B cell (primary cell): ENCODE measurements around the gene ERC2. TPM values are rescaled to one million over a fixed set of nuclear protein-coding genes. Genes with fewer than 3 reads are reported as not detected.

Source experiments
- ATAC-seq: fragments of 200-7000 bp; cut with Tn5 transposase; one replicate; pipeline ENCODE4 v1.10.0; 2021; ENCODE audit warnings: low read depth, mild to moderate bottlenecking, moderate number of reproducible peaks, moderate library complexity
- CTCF ChIA-PET: fragments of 350-600 bp; sonication (Branson Sonifier 250); formaldehyde crosslinking; loops from one replicate; lab custom pipeline; 2021; ENCODE audit warnings: antibody characterized with exemption, inconsistent platforms; lab: Charles Lee
- POLR2A ChIA-PET: fragments of 350-600 bp; sonication (Branson Sonifier 250); formaldehyde crosslinking; loops from one replicate; lab custom pipeline; 2021; ENCODE audit warnings: antibody characterized with exemption; lab: Charles Lee
- DNase-seq: peaks from one replicate; pipeline ENCODE4 v3.0.0; 2013
- H2AFZ ChIP-seq: 2 replicates; pipeline ENCODE4 v1.6.1; 2012; ENCODE audit warnings: mild to moderate bottlenecking, low read depth, low read length; ENCODE audit not compliant: insufficient read depth, poor library complexity, severe bottlenecking
- H3K27ac ChIP-seq, 2 donors: 1 replicate in 1 of 2; 2 replicates in 1 of 2; pipeline ENCODE4 v1.5.1; 2012 to 2013; ENCODE audit warnings: low read length in 2 of 2, mild to moderate bottlenecking in 2 of 2, moderate library complexity in 1 of 2
- H3K27me3 ChIP-seq, 4 experiments: fragments of 200-600 bp in 1 of 4; sonication (generic) in 1 of 4; replicated peaks in 1 of 4; 1 replicate in 2 of 4; 2 replicates in 2 of 4; pipeline versions ENCODE4 v1.6.1 to v1.7.0; 2013 to 2016; ENCODE audit warnings: low read length in 3 of 4, mild to moderate bottlenecking in 2 of 4, mixed read lengths in 1 of 4, moderate library complexity in 1 of 4; ENCODE audit not compliant: insufficient read depth in 4 of 4, control insufficient read depth in 3 of 4; ENCODE audit errors: control extremely low read depth in 1 of 4
- H3K36me3 ChIP-seq, 2 experiments: replicated peaks in 1 of 2; 1 replicate in 1 of 2; 2 replicates in 1 of 2; pipeline versions ENCODE4 v1.6.1 to v1.7.1; 2013; ENCODE audit warnings: low read length in 1 of 2; ENCODE audit not compliant: insufficient read depth in 2 of 2, control insufficient read depth in 1 of 2; ENCODE audit errors: control extremely low read depth in 1 of 2, extremely low read depth in 1 of 2
- H3K4me1 ChIP-seq, 2 donors: fragments of 200-600 bp in 1 of 2; sonication (generic) in 1 of 2; 1 replicate in 1 of 2; 2 replicates in 1 of 2; pipeline versions ENCODE4 v1.5.1 to v1.6.1; 2013 to 2017; ENCODE audit warnings: low read length in 2 of 2; ENCODE audit not compliant: control insufficient read depth in 2 of 2, insufficient read depth in 2 of 2
- H3K4me2 ChIP-seq: replicated peaks from 2 replicates; pipeline ENCODE3; 2012; ENCODE audit warnings: mild to moderate bottlenecking, low read depth, low read length; ENCODE audit not compliant: poor library complexity, severe bottlenecking
- H3K4me3 ChIP-seq, 5 experiments: fragments of 200-600 bp in 1 of 5; sonication (generic) in 1 of 5; 1 replicate in 3 of 5; 2 replicates in 2 of 5; pipeline versions ENCODE4 v1.5.1 to v1.7.0; 2011 to 2016; ENCODE audit warnings: low read length in 4 of 5, mild to moderate bottlenecking in 4 of 5, low read depth in 2 of 5, control low read depth in 1 of 5, moderate library complexity in 1 of 5; ENCODE audit not compliant: insufficient read depth in 1 of 5; ENCODE audit errors: control extremely low read depth in 1 of 5, extremely low read depth in 1 of 5
- H3K79me2 ChIP-seq: fragments of 200-600 bp; sonication (generic); one replicate; pipeline ENCODE4 v1.6.0; 2016; ENCODE audit warnings: low read length; ENCODE audit not compliant: control insufficient read depth, insufficient read depth
- H3K9ac ChIP-seq: fragments of 200-600 bp; sonication (generic); 2 replicates; pipeline ENCODE4 v1.6.1; 2017; ENCODE audit warnings: mild to moderate bottlenecking, low read length, moderate library complexity
- H3K9me3 ChIP-seq, 3 donors: one replicate each; pipeline versions ENCODE4 v1.6.1 to v1.7.1; 2013; ENCODE audit warnings: low read length in 2 of 3; ENCODE audit not compliant: control insufficient read depth in 2 of 3, insufficient read depth in 1 of 3; ENCODE audit errors: control extremely low read depth in 1 of 3
- H4K20me1 ChIP-seq: 2 replicates; pipeline ENCODE4 v1.6.0; 2012; ENCODE audit warnings: mild to moderate bottlenecking, low read length; ENCODE audit not compliant: insufficient read depth, control insufficient read depth, poor library complexity, severe bottlenecking
- H3K27ac Mint-ChIP-seq: one replicate; pipeline ENCODE4 v1.8.0; 2021; ENCODE audit warnings: mixed read lengths
- H3K27me3 Mint-ChIP-seq: one replicate; pipeline ENCODE4 v1.8.0; 2021; ENCODE audit warnings: mixed read lengths
- H3K4me1 Mint-ChIP-seq: one replicate; pipeline ENCODE4 v1.8.0; 2021; ENCODE audit warnings: mixed read lengths
- H3K4me3 Mint-ChIP-seq: one replicate; pipeline ENCODE4 v1.8.0; 2021; ENCODE audit warnings: mixed read lengths
- H3K9me3 Mint-ChIP-seq: one replicate; pipeline ENCODE4 v1.8.0; 2022; ENCODE audit warnings: mixed read lengths; ENCODE audit not compliant: insufficient read depth
- CTCF ChIP-seq: fragments of 200-600 bp; IDR thresholded peaks from one replicate; pipeline ENCODE4 v1.8.0; 2022; ENCODE audit warnings: antibody characterized with exemption, mild to moderate bottlenecking
- EZH2 ChIP-seq: IDR thresholded peaks from 2 replicates; pipeline ENCODE4 v1.6.1; 2012; ENCODE audit warnings: borderline replicate concordance, low read depth, mild to moderate bottlenecking, moderate library complexity, low read length; ENCODE audit not compliant: insufficient read depth, poor library complexity, severe bottlenecking
- WGBS: methylation state at CpG from one replicate; pipeline ENCODE4 v1.1.5; 2013; ENCODE audit warnings: missing lambda C conversion rate; ENCODE audit not compliant: insufficient coverage; 5-methylcytosine and 5-hydroxymethylcytosine counted together
- intact Hi-C: fragments of 100-400 bp; cut with micrococcal nuclease; formaldehyde crosslinking; loops from one replicate; pipeline ENCODE4 v1.10.0; 2022
- polyA plus RNA-seq: library from polyadenylated mRNA; depleted of rRNA; stranded (reverse); fragments of >200 nt; gene quantifications from 2 replicates; pipeline ENCODE4 v1.2.3, GENCODE V29; 2012
- total RNA-seq, 2 donors: library from RNA; stranded (reverse); fragments of 120-200 nt in 1 of 2; gene quantifications; 1 replicate in 1 of 2; 2 replicates in 1 of 2; pipeline versions ENCODE4 v1.2.3 to v1.2.4, GENCODE V29; 2013 to 2022

The ERC2 gene
- total and polyA plus RNA-seq, 2 donors (not counting 1 experiment from before 2014, with no cell fraction given), result not detected

GRCh38 chr3:55888282-55888885, 579.9 kb downstream of the ERC2 start:
- Mint-ChIP-seq H3K4me3 (no peak overlapping the region), H3K27me3 (no peaks in the 10 kb centered on the region), H3K9me3 (no peaks in the 10 kb centered on the region), H3K4me1 (no peaks in the 10 kb centered on the region), H3K27ac (no peak overlapping the region)
- no peaks in the 10 kb centered on the region for H3K27me3 ChIP-seq
- 34% methylated on average over 5 of the region's 7 CpGs for WGBS
- H4K20me1 ChIP-seq, result no peaks in the 10 kb centered on the region
- POLR2A ChIA-PET, result no interaction called here
- H3K4me2 ChIP-seq, result no peak overlapping the region
- DNase-seq (no peak), ATAC-seq (no peak)
- H3K79me2 ChIP-seq, result no peaks in the 10 kb centered on the region
- no peak overlapping the region for H3K27ac ChIP-seq
- H3K4me3 ChIP-seq, result no peak overlapping the region
- intact Hi-C loops, result no loop called here
- no peaks in the 10 kb centered on the region for H3K4me1 ChIP-seq
- no peak overlapping the region for H3K9ac ChIP-seq
- H3K36me3 ChIP-seq, result no peaks in the 10 kb centered on the region
- H3K9me3 ChIP-seq, result no peaks in the 10 kb centered on the region
- CTCF ChIA-PET, result no interaction called here
- H2AFZ ChIP-seq, result no peak overlapping the region
- TF ChIP-seq EZH2, result no peak

- no peaks in the 10 kb centered on the region for H3K4me1 Mint-ChIP-seq
Measured at GRCh38 chr3:55885721-55886120, 582.5 kb downstream of the ERC2 start.

More at GRCh38 chr3:55885721-55886120, 582.5 kb downstream of the ERC2 start:
- no peaks in the 10 kb centered on the region for H3K9me3 Mint-ChIP-seq
- H3K27me3 ChIP-seq, result no peaks in the 10 kb centered on the region
- DNase-seq, result no peak
- CTCF ChIA-PET, result no interaction called here
- H3K79me2 ChIP-seq, result no peaks in the 10 kb centered on the region
- H3K4me3 ChIP-seq, result no peak overlapping the region
- H3K27me3 Mint-ChIP-seq, result no peaks in the 10 kb centered on the region
- TF ChIP-seq CTCF (no peak), EZH2 (no peak)
- no CpG with 5 or more reads among the region's 1 CpG for WGBS
- POLR2A ChIA-PET, result no interaction called here
- H3K9ac ChIP-seq, result no peak overlapping the region
- H3K4me3 Mint-ChIP-seq, result no peak overlapping the region
- no peak overlapping the region for H3K27ac ChIP-seq
- ATAC-seq, result no peak
- H3K4me2 ChIP-seq, result no peak overlapping the region
- no peaks in the 10 kb centered on the region for H4K20me1 ChIP-seq
- H3K27ac Mint-ChIP-seq, result no peak overlapping the region
- H2AFZ ChIP-seq, result no peak overlapping the region
- H3K36me3 ChIP-seq, result no peaks in the 10 kb centered on the region
- H3K9me3 ChIP-seq, result no peaks in the 10 kb centered on the region
- no peaks in the 10 kb centered on the region for H3K4me1 ChIP-seq
- intact Hi-C loops, result no loop called here
